Cardiac fibroblast (primary cell): Measurements from ENCODE around the gene AADACL3.

Experiments
- DNase-seq, 2 donors: peaks; one replicate each; pipeline versions ENCODE4 v3.0.0 to v3.0.0-alpha.2; 2010; ENCODE audit warnings: low read depth in 2 of 2
- H3K4me3 ChIP-seq, 2 donors: replicated peaks in 1 of 2; 1 replicate in 1 of 2; 2 replicates in 1 of 2; pipeline ENCODE4 v1.5.1; 2011; ENCODE audit warnings: low read depth in 2 of 2, low read length in 2 of 2, mild to moderate bottlenecking in 2 of 2, moderate library complexity in 1 of 2
- TF ChIP-seq, protein P1 (sequence below): IDR thresholded peaks from one replicate; pipeline ENCODE4 v1.5.1; 2011; ENCODE audit warnings: low read depth, mild to moderate bottlenecking, low read length, inconsistent platforms

The AADACL3 gene

DNA sequence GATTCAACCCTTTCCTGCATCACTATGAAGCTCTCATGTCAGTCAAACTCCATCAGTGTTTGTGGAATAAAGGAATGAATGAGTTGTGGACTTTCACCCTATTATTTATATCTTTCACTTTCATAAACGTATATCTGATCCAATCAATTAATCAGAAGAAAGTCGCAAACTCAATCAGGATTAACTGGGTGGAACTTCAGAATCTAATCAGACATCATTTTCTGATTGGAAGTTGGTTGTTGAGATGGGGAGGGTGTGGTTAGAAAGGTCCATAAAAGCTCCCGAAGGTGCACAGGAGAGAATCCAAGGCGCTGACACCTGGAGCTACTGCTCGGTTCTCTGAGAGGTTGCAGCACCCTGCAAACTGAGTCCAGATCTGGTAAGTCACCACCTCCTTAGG is 57.5 kb downstream of the AADACL3 start, which contains the start of gene PRAMEF12:
Gene PRAMEF12 (plus strand): TSS at position 301 of the 400 bp plus-strand sequence. CDS start 1,130 bp downstream, outside the sequence.
- DNase-seq, result no peak
- TF ChIP-seq, protein P1, sequence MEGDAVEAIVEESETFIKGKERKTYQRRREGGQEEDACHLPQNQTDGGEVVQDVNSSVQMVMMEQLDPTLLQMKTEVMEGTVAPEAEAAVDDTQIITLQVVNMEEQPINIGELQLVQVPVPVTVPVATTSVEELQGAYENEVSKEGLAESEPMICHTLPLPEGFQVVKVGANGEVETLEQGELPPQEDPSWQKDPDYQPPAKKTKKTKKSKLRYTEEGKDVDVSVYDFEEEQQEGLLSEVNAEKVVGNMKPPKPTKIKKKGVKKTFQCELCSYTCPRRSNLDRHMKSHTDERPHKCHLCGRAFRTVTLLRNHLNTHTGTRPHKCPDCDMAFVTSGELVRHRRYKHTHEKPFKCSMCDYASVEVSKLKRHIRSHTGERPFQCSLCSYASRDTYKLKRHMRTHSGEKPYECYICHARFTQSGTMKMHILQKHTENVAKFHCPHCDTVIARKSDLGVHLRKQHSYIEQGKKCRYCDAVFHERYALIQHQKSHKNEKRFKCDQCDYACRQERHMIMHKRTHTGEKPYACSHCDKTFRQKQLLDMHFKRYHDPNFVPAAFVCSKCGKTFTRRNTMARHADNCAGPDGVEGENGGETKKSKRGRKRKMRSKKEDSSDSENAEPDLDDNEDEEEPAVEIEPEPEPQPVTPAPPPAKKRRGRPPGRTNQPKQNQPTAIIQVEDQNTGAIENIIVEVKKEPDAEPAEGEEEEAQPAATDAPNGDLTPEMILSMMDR, result no peak
- H3K4me3 ChIP-seq, result no peak within 1 kb of the TSS

DNA sequence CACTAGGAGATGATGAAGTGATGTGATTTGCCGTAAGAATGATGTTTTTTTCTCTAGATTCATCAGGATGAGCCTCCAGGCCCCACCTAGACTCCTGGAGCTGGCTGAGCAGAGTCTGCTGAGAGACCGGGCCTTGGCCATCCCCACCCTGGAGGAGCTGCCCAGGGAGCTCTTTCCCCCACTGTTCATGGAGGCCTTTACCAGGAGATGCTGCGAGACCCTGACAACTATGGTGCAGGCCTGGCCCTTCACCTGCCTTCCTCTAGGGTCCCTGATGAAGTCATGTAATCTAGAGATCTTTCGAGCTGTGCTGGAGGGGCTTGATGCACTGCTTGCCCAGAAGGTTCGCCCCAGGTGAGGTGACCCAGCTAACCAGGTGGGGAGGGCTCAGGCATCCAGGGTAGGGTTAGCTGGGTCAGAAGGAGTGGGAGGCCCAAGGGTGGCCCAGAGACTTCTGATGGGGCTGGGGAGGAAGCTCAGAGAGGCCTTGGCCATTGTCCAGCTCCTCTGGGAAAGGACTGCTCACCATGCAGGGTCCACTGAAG is 59.0 kb downstream of the AADACL3 start:
- TF ChIP-seq, protein P1, result no peak
- DNase-seq, result no peak
- no peak overlapping the region for H3K4me3 ChIP-seq

DNA sequence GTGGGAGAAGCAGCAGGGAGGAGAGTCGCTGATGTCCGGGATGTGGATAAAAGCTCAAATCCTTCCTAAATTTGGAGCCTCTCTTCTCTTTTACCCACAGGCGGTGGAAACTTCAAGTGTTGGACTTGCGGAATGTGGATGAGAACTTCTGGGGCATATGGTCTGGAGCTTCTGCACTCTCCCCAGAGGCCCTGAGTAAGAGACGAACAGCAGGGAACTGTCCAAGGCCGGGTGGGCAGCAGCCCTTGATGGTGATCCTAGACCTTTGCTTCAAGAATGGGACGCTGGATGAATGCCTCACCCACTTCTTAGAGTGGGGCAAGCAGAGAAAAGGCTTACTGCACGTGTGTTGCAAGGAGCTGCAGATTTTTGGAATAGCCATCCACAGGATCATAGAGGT is 59.5 kb downstream of the AADACL3 start:
- TF ChIP-seq, protein P1, result no peak
- no peak for DNase-seq
- no peak overlapping the region for H3K4me3 ChIP-seq

DNA sequence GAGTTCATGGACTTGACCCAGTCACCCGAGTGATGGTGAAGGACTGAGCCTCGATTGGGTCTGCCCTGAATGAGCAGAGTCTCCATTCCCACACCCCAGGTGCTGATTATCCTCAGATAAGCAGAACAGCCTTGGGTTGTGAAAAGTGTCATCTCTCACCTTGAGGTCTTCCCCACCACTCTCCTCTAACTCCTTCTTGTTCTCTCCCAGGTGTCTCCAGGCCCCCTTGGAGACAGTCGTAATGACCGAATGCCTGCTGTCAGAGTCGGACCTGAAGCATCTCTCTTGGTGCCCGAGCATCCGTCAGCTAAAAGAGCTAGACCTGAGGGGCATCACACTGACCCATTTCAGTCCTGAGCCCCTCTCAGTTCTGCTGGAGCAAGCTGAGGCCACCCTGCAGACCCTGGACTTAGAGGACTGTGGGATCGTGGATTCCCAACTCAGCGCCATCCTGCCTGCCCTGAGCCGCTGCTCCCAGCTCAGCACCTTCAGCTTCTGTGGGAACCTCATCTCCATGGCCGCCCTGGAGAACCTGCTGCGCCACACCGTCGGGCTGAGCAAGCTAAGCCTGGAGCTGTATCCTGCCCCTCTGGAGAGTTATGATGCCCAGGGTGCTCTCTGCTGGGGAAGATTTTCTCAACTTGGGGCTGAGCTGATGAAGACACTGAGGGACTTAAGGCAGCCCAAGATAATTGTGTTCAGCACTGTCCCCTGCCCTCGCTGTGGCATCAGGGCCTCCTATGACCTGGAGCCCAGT is 61.1 kb downstream of the AADACL3 start:
- H3K4me3 ChIP-seq, result no peak overlapping the region
- TF ChIP-seq, protein P1, result no peak
- no peak for DNase-seq
